Activated CD4-positive, alpha-beta T cell treated with anti-CD3 and anti-CD28 coated beads for 4 hours (primary cell): ENCODE measurements around the gene SUMF1.

Source experiments
- DNase-seq, 2 donors: peaks; one replicate each; pipeline ENCODE4 v3.0.0-alpha.2; 2020

SUMF1 gene

DNA sequence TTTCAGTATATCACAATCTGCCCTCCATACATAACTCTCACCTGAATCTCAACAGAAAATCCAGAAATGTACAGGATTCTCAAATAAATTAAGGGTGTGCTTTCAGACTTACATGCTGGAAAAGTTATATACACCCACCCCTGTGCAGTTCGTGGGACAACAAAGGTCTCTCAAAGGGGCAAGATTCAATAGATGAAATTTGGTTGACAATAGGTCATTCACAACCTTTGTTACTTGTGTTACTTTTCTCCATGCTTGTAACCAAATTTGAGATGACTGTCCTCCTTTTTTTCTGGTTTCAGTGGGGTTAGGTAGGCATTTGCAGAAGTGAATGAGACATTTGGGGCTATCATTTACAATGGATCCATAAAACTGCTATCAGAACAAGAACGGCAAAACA lies 91.2 kb downstream of the SUMF1 start:
- DNase-seq = no peak

DNA sequence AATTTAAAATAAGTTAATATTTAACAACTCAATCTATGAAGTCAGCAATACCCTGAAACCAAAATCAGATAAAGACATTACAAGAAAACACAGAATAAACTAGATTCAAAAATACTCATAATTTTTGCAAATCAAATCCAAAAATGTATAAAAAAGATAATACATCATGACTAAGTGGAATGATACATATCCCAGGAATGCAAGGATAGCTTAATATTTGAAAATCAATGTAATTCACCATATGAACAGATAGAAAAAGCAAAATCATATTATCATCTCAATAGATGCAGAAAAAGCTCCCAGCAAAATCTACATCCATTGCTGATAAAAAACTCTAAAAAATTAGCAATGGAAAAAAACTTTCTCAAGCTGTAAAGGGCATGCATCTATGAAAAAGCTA lies 93.4 kb downstream of the SUMF1 start:
- no peak for DNase-seq

DNA sequence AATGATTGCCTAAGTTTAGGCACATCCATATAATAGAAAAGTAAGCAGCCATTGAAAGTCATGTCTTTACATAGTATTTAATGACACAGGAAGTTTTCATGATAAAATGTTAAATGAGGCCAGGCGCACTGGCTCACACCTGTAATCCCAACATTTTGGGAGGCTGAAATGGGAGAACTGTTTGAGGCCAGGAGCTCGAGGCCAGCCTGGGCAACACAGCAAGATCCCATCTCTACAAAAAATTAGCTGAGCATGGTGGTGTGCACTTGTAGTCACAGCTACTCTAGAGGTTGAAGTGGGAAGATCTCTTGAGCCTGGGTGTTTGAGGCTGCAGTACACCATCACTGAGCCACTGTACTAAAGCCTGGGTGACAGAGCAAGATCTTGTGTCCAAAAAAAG lies 104.5 kb downstream of the SUMF1 start:
- DNase-seq = no peak

- no peak for DNase-seq
Observed at GRCh38 chr3:4360817-4361216, 106.3 kb downstream of the SUMF1 start.

DNA sequence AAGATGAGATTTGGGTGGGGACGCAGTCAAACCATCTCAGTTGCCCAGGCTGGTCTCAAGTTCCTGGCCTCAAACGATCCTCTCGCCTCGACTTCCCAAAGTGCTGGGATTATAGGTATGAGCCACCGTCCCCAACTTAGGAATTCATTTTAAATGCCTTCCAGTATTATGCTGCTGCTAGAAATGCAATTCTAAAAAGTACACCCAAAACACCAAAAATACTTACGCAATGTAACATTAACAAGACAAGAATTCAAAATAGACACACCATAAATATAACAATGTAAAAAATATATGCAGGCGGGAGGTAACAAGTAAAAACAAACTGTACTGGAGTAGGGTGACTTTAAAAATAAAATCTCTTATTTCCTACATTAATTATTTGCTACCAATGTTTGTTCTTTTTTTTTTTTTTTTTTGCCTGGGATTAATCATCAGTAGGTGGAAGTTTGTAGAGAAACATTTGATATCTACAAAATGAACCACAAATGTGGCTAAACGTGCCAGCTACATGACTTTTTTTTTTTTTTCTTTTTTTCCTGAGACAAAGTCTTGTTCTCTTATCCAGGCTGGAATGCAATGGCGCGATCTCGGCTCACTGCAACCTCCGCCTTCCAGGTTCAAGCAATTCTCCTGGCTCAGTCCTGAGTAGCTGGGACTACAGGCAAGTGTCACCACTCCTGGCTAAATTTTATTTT lies 107.1 kb downstream of the SUMF1 start:
- no peak for DNase-seq

DNA sequence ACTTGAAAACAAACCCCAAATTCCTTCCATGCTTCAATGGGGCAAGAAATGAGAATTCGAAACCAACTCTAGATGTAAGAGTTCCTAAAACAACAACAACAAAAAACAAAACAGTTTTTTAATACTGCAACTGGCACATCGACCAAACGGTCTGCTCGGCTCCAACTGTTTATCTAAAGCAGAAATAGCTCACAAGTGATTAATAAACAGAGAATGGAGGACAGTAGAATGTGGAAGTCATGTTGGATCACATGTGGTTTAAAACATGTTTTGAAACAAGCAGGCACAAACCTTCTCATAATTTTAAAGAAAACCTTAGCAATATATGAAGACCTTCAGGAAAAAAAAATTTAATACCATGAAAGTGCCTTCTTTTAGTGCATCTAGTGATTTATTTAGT lies 108.8 kb downstream of the SUMF1 start:
- no peak for DNase-seq

DNA sequence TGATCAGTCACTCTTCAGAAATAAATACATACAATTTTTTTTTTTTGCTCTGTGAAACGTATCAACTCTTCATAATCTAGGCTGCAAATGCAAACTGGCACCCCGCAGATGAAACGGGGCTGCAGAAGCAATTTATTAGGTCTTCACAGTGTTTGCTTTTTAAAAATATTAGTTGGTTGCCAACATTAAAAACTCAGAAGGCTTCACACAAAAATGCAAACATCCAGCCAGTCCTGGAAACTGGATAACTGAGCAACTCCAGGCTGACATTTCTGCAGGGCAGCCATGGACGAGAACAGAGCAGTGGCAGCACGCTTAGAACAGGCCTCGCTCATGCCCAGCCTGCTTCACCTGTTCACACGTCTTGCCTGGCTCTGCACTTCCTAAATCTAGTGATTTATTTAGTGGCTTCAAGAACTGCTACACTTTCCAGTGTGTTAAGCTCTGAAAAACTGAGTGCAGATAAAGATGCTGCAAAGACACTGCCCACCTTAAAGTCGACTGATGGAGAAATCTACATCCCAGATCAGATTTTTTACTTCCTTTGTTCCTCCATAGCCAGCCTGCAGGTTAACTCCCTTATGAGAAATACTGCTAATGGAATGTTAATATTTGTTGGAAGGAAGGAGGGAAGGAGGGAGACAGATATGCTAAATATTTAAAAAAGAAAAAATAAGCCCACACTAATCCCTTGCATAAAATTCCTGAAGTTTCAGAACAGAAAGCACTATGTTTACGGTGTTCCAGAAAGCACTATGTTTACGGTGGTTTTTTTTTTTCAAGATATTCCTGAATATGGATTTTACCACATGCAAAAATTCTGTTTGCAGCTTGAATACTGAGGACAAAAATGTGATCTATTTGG lies 110.3 kb downstream of the SUMF1 start:
- no peak for DNase-seq

- no peak for DNase-seq
Observed at GRCh38 chr3:4356220-4356540, 110.9 kb downstream of the SUMF1 start.

- no peak for DNase-seq
Observed at GRCh38 chr3:4355401-4356219, 111.5 kb downstream of the SUMF1 start.

- no peak for DNase-seq
Observed at GRCh38 chr3:4351872-4352271, 115.2 kb downstream of the SUMF1 start.

GRCh38 chr3:4351164-4351855 lies 115.8 kb downstream of the SUMF1 start:
- peak; percentile 41 to 55 for DNase-seq

DNA sequence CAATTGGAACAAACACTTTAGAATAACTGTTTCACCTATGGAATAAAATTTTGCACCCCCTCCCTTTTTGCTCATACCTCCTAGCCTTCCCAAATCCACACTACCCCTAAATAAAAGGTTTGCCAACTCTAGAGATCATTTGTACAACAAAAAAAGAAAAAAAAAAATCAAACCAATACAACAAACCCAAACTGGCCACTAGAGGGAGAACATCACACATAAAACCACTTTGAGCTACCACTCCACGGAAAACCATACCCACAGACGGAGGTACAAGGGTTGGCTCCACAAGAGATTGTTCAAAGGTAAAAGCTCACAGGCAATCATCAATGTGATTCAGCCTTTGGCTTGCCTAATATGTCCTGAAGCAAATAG lies 116.3 kb downstream of the SUMF1 start:
- DNase-seq = peak; percentile 55 to 61

DNA sequence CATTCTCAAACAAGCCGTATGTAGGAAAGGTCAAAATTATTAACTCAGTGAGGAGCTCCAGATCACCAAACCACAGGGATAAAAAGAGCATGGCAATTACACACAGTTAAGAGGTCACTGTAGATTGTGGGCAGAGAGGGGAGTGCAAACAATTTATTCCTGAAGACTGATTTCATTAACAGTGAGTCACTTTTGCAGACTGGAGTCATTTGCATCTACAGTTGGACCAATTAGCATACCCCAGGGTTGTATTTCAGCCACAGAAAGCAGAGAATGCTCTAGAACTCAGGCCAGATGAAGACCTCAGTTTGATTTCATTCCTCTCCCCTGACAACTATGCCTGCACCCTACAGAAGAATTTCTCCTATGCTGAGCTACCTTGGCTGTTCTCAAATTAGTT lies 123.8 kb downstream of the SUMF1 start:
- DNase-seq = no peak

DNA sequence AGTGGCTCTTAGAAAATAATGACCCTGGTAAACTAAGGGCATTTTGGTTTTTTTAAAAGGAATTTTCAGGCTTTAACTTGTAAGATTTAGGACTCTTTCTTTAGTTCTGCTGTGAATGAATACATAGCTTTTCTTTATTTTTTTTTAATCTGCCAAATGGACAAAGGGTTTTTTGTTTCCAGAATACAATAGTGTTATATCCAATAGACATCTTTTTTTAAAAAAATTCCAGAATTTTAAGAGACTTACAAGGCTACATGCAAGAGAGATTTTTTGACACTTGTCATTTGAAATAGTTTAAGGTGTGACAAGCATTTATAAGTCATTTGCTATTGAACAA lies 125.8 kb downstream of the SUMF1 start:
- DNase-seq = no peak

DNA sequence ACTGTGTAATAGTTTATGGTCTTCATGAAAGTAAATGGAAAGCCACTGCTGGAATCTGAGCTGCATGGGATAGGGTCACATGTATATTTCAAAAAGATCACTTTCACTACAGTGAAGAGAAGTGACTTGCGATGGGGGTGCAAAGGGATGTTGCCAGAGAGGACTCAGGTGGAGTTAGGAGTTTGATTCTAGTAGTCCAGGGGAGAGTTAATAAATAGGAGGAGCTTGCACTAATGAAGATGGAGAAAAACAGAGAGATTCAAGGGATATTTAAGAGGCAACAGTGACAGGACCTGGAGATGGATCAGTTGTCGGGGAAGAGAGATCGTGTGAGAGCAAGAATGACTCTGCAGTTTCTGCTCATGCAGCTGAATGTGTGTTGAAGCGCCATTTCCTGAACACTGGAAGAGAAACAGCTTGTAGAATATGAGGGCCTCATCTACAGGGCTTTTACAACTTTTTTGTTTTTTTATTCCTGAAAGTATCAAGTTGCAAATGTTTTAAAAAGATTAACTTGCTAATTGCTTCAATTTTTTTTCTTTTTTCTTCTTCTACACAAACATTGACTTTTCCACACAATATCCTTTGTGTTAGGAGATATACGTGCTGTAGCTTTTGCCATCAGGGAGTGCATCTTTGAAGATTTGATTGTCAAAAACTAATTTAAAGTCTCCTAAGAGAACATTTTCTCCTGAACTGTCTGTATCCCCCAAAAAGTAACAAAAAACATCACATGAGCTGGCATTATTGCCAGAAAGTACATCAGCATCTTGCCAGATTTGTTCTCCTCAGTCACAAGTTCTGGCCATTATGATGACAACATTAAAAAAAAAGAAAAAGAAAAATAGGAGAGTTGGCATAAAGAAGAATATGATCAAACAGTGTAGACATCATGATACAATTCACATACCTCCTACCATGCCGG lies 126.4 kb downstream of the SUMF1 start:
- DNase-seq = no peak

- DNase-seq = no peak
Observed at GRCh38 chr3:4340077-4340410, 127.0 kb downstream of the SUMF1 start.

DNA sequence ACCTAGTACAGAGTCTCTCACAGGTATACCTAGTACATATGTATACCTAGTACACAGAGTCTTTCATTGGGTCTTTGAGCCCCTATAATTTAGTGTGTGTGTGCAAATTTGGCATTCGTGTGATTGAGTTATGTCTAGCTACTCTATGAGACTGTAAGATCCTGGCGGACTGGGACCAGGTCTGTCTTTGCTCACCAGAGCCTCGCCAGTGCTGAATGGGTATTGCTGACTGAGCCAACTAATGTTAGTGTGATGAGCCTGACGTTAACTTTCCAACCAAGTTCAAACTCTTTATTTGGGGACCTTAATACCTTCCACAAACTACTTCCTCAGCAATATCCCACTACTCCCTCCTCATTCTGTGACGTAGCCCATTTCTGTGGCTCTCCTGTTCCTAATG lies 128.3 kb downstream of the SUMF1 start:
- DNase-seq = no peak

- DNase-seq = no peak
Observed at GRCh38 chr3:4336850-4337546, 130.1 kb downstream of the SUMF1 start.

DNA sequence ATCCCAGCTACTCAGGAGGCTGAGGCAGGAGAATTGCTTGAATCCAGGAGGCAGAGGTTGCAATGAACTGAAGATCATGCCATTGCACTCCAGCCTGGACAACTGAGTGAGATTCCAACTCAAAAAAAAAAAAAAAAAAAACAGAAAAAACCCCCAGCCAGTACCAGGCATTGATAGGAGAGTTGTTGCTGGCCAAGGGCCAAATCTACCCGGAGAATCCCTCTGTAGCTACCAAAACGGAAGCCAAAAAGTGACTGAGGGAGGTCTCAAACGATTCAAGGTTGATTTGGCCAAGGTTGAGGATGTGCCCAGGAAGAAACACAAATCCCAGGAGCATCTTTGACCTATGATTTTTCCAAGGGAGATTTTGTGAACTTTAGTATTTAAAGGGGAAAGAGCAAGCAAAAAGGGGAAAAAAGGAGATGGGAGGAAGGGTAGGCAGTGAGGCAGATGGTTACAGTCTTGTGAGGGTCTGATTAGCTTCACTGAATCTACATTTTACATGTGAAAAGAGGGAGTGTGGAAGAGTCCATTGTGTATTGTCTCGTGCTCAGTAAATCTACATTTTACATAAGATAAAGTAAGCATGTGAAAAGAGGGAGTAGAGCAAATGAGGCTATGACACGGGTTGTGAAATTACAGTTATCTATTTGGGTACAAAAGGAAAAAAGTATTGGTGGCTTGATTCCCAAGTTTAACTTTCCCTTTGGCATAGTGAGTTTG lies 131.1 kb downstream of the SUMF1 start:
- DNase-seq = no peak

DNA sequence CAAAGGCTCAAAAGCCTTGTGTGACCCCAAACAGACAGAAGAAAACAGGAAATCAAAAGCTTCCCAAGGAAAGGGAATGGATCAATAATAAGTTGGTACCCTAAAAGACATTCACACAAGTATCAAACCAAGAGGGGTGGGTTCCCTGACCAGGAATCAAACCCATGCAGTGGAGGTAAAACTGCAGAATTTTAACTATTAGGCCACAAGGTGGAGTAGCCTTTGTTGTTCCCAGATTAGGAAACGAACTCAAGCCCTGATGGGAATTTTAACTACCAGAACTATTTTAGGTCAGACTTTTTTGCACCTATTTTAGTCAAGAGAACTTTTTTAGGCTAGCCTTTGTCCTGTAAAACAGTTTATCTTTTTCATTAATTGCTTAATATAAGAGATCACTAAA lies 132.5 kb downstream of the SUMF1 start:
- no peak for DNase-seq

DNA sequence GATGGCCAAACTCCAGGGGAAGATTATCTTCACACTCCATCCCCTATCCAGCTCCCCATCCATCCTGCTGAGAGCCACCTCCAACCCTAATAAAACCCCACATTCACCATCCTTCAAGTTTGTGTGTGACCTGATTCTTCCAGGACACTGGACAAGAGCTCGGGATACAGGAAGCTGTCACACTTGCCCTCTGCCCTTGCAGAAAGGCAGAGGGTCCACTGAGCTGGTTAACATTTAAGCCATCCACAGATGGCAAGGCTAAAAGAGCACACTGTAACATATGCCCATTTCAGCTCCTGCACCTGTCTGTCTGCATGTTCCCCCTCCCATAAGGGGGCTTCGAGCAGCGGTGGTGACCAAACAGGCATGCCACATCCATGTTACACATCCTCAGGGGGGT lies 134.1 kb downstream of the SUMF1 start:
- no peak for DNase-seq
